Jurkat, Clone E6-1 (cell line): ENCODE measurements around the gene CPED1.

Experiments
- DNase-seq: peaks from one replicate; pipeline ENCODE4 v3.0.0-alpha.2; 2011; ENCODE audit warnings: low read depth, low spot score
- H3K4me3 ChIP-seq: 2 replicates; pipeline ENCODE4 v1.5.1; 2011; ENCODE audit warnings: mild to moderate bottlenecking, low read length, control low read depth, moderate library complexity

CPED1 gene

GRCh38 chr7:121079425-121080169 lies 91.1 kb downstream of the CPED1 start:
- DNase-seq = no peak
- H3K4me3 ChIP-seq = no peak overlapping the region

GRCh38 chr7:121080257-121080912 lies 91.9 kb downstream of the CPED1 start:
- no peak overlapping the region for H3K4me3 ChIP-seq
- no peak for DNase-seq

- no peak for DNase-seq
- H3K4me3 ChIP-seq = no peak overlapping the region
These were observed 92.4 kb downstream of the CPED1 start for GRCh38 chr7:121080913-121081326.

GRCh38 chr7:121081327-121081936 lies 92.9 kb downstream of the CPED1 start:
- no peak overlapping the region for H3K4me3 ChIP-seq
- DNase-seq = peak; percentile 39

- DNase-seq = no peak
- H3K4me3 ChIP-seq = no peak overlapping the region
These were observed 94.0 kb downstream of the CPED1 start for GRCh38 chr7:121082400-121083101.

- H3K4me3 ChIP-seq = no peak overlapping the region
- DNase-seq = no peak
These were observed 94.8 kb downstream of the CPED1 start for GRCh38 chr7:121083138-121083789.

GRCh38 chr7:121083790-121084251 lies 95.3 kb downstream of the CPED1 start:
- H3K4me3 ChIP-seq = no peak overlapping the region
- DNase-seq = no peak

GRCh38 chr7:121084256-121084655 lies 95.7 kb downstream of the CPED1 start:
- no peak for DNase-seq
- H3K4me3 ChIP-seq = no peak overlapping the region

- H3K4me3 ChIP-seq = no peak overlapping the region
- DNase-seq = no peak
These were observed 96.3 kb downstream of the CPED1 start for GRCh38 chr7:121084748-121085336.

GRCh38 chr7:121085922-121086321 lies 97.4 kb downstream of the CPED1 start:
- no peak for DNase-seq
- H3K4me3 ChIP-seq = no peak overlapping the region

- no peak overlapping the region for H3K4me3 ChIP-seq
- DNase-seq = no peak
These were observed 100.4 kb downstream of the CPED1 start for GRCh38 chr7:121088870-121089269.

- DNase-seq = no peak
- no peak overlapping the region for H3K4me3 ChIP-seq
These were observed 106.3 kb downstream of the CPED1 start for GRCh38 chr7:121094829-121095228.

- H3K4me3 ChIP-seq = no peak overlapping the region
- DNase-seq = no peak
These were observed 109.1 kb downstream of the CPED1 start for GRCh38 chr7:121097577-121097976.

- no peak for DNase-seq
- H3K4me3 ChIP-seq = no peak overlapping the region
These were observed 111.1 kb downstream of the CPED1 start for GRCh38 chr7:121099572-121099971.

GRCh38 chr7:121101083-121101482 lies 112.6 kb downstream of the CPED1 start:
- H3K4me3 ChIP-seq = no peak overlapping the region
- no peak for DNase-seq

- DNase-seq = no peak
- H3K4me3 ChIP-seq = no peak overlapping the region
These were observed 113.1 kb downstream of the CPED1 start for GRCh38 chr7:121101621-121102020.

- DNase-seq = no peak
- H3K4me3 ChIP-seq = no peak overlapping the region
These were observed 114.1 kb downstream of the CPED1 start for GRCh38 chr7:121102619-121103018.

- DNase-seq = no peak
- no peak overlapping the region for H3K4me3 ChIP-seq
These were observed 114.6 kb downstream of the CPED1 start for GRCh38 chr7:121103086-121103485.

GRCh38 chr7:121103579-121103978 lies 115.1 kb downstream of the CPED1 start:
- no peak for DNase-seq
- H3K4me3 ChIP-seq = no peak overlapping the region
